Measurements from ENCODE around the gene GOLPH3L.

DNA sequence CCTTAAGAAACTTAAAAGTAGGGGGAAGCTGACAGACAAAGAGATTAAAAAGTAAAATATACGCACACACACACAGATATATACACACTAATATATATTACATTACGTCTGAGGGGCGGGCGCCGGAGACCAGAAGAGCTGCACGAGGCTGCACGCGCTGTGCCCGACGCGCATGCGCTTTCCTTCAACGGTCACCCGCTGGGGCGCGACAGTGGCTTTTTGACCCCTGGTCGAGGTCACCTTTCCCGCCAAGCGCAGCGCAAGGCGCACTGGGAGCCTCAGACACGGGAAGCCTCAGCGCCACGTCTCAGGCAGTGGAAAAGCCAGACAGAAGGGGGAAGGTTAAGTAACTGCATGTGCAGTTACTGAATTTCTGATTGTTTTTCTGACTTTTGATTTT, 23.7 kb upstream of the GOLPH3L start, which contains the start of gene HORMAD1:
- TF ChIP-seq POLR2A (IDR thresholded peaks at IDR 0.05): no peak
- TF ChIP-seq CTCF (IDR thresholded peaks at IDR 0.05): no peak
- no peak for TF ChIP-seq POLR2AphosphoS5 (IDR thresholded peaks at IDR 0.05)
- no peak for TF ChIP-seq EP300 (IDR thresholded peaks at IDR 0.05)

Measured in sigmoid colon (tissue), 4 donors.